ENCODE data around the gene TXNRD3.

TXNRD3 gene

GRCh38 chr3:126622694-126623093 lies 32.2 kb downstream of the TXNRD3 start:
- no peak overlapping the region for H3K4me3 ChIP-seq (ENCODE audit: control insufficient read depth, low read depth, low read length)
- TF ChIP-seq CTCF (IDR thresholded peaks at IDR 0.05; ENCODE audit: control insufficient read depth, insufficient read depth, low read depth, low read length, missing control alignments) = no peak
- DNase-seq (ENCODE audit: low read depth) = no peak

- DNase-seq (ENCODE audit: low read depth) = no peak
- TF ChIP-seq CTCF (IDR thresholded peaks at IDR 0.05; ENCODE audit: control insufficient read depth, insufficient read depth, low read depth, low read length, missing control alignments) = no peak
- H3K4me3 ChIP-seq (ENCODE audit: control insufficient read depth, low read depth, low read length) = no peak overlapping the region
These were observed 33.1 kb downstream of the TXNRD3 start for GRCh38 chr3:126621627-126622345.

- H3K4me3 ChIP-seq (ENCODE audit: control insufficient read depth, low read depth, low read length) = no peak overlapping the region
- TF ChIP-seq CTCF (IDR thresholded peaks at IDR 0.05; ENCODE audit: control insufficient read depth, insufficient read depth, low read depth, low read length, missing control alignments) = no peak
- DNase-seq (ENCODE audit: low read depth) = peak; percentile 17
These were observed 33.8 kb downstream of the TXNRD3 start for GRCh38 chr3:126621171-126621570.

GRCh38 chr3:126620738-126621137 lies 34.2 kb downstream of the TXNRD3 start:
- no peak for TF ChIP-seq CTCF (IDR thresholded peaks at IDR 0.05; ENCODE audit: control insufficient read depth, insufficient read depth, low read depth, low read length, missing control alignments)
- DNase-seq (ENCODE audit: low read depth) = no peak
- no peak overlapping the region for H3K4me3 ChIP-seq (ENCODE audit: control insufficient read depth, low read depth, low read length)

- H3K4me3 ChIP-seq (ENCODE audit: control insufficient read depth, low read depth, low read length) = no peak overlapping the region
- DNase-seq (ENCODE audit: low read depth) = no peak
- no peak for TF ChIP-seq CTCF (IDR thresholded peaks at IDR 0.05; ENCODE audit: control insufficient read depth, insufficient read depth, low read depth, low read length, missing control alignments)
These were observed 36.2 kb downstream of the TXNRD3 start for GRCh38 chr3:126618760-126619159.

GRCh38 chr3:126618021-126618420 lies 36.9 kb downstream of the TXNRD3 start:
- no peak overlapping the region for H3K4me3 ChIP-seq (ENCODE audit: control insufficient read depth, low read depth, low read length)
- no peak for TF ChIP-seq CTCF (IDR thresholded peaks at IDR 0.05; ENCODE audit: control insufficient read depth, insufficient read depth, low read depth, low read length, missing control alignments)
- no peak for DNase-seq (ENCODE audit: low read depth)

Measured in AG09309 (cell line).